HUES6 (cell line): ENCODE measurements around the gene TSFM.
"Not testable (repeated sequence)": the region's sequence is repeated elsewhere in the genome, so short reads cannot be mapped to it uniquely, and the experiment has no call there.

Experiments
- H3K27ac ChIP-seq: 2 replicates; pipeline ENCODE4 v1.7.0; 2013; ENCODE audit warnings: low read depth, mild to moderate bottlenecking, low read length, inconsistent platforms
- H3K27me3 ChIP-seq: 2 replicates; pipeline ENCODE4 v1.6.1; 2013; ENCODE audit warnings: low read length; ENCODE audit not compliant: control insufficient read depth, insufficient read depth
- H3K36me3 ChIP-seq: 2 replicates; pipeline ENCODE4 v1.6.1; 2013; ENCODE audit warnings: low read length; ENCODE audit not compliant: control insufficient read depth, insufficient read depth
- H3K4me1 ChIP-seq: 2 replicates; pipeline ENCODE4 v1.6.1; 2013; ENCODE audit warnings: low read length; ENCODE audit not compliant: control insufficient read depth, insufficient read depth
- H3K4me3 ChIP-seq: 2 replicates; pipeline ENCODE4 v1.5.1; 2013; ENCODE audit warnings: low read depth, low read length
- H3K9ac ChIP-seq: one replicate; pipeline ENCODE4 v1.6.1; 2013; ENCODE audit warnings: mild to moderate bottlenecking, low read length
- H3K9me3 ChIP-seq: 2 replicates; pipeline ENCODE4 v1.6.1; 2013; ENCODE audit warnings: low read depth, low read length; ENCODE audit not compliant: control insufficient read depth, insufficient read depth

TSFM gene

GRCh38 chr12:57817990-57818331 is 35.4 kb downstream of the TSFM start:
- not testable (repeated sequence) for H3K9me3 ChIP-seq, H3K9ac ChIP-seq, H3K27ac ChIP-seq, H3K27me3 ChIP-seq, H3K4me1 ChIP-seq, H3K4me3 ChIP-seq
- peaks cover 24% of the 10 kb centered on the region for H3K36me3 ChIP-seq

- not testable (repeated sequence) for H3K9ac ChIP-seq, H3K4me3 ChIP-seq, H3K4me1 ChIP-seq, H3K9me3 ChIP-seq, H3K27ac ChIP-seq, H3K27me3 ChIP-seq
- peaks cover 46% of the 10 kb centered on the region for H3K36me3 ChIP-seq
Observed at GRCh38 chr12:57820119-57820518, 37.5 kb downstream of the TSFM start.

- not testable (repeated sequence) for H3K9me3 ChIP-seq, H3K27me3 ChIP-seq, H3K27ac ChIP-seq, H3K4me1 ChIP-seq, H3K9ac ChIP-seq, H3K4me3 ChIP-seq
- H3K36me3 ChIP-seq = peaks cover 55% of the 10 kb centered on the region
Observed at GRCh38 chr12:57821015-57821414, 38.4 kb downstream of the TSFM start.

GRCh38 chr12:57821474-57822214 is 39.1 kb downstream of the TSFM start:
- H3K4me3 ChIP-seq = no peak overlapping the region
- no peaks in the 10 kb centered on the region for H3K27me3 ChIP-seq
- no peak overlapping the region for H3K9ac ChIP-seq
- no peaks in the 10 kb centered on the region for H3K9me3 ChIP-seq
- H3K36me3 ChIP-seq = peaks cover 61% of the 10 kb centered on the region
- no peak overlapping the region for H3K27ac ChIP-seq
- no peaks in the 10 kb centered on the region; the same call in 1 of the 2 replicates for H3K4me1 ChIP-seq

- Histone ChIP-seq H3K4me3 (no peak overlapping the region), H3K36me3 (peaks cover 70% of the 10 kb centered on the region), H3K27me3 (no peaks in the 10 kb centered on the region), H3K4me1 (no peaks in the 10 kb centered on the region; the same call in 1 of the 2 replicates), H3K9ac (no peak overlapping the region), H3K9me3 (no peaks in the 10 kb centered on the region), H3K27ac (no peak overlapping the region)
Observed at GRCh38 chr12:57822392-57823130, 40.0 kb downstream of the TSFM start.

- H3K27me3 ChIP-seq = no peaks in the 10 kb centered on the region
- no peak overlapping the region for H3K9ac ChIP-seq
- no peaks in the 10 kb centered on the region; the same call in 1 of the 2 replicates for H3K4me1 ChIP-seq
- H3K36me3 ChIP-seq = peaks cover 77% of the 10 kb centered on the region
- no peaks in the 10 kb centered on the region for H3K9me3 ChIP-seq
- no peak overlapping the region for H3K4me3 ChIP-seq
- no peak overlapping the region for H3K27ac ChIP-seq
Observed at GRCh38 chr12:57823131-57823907, 40.7 kb downstream of the TSFM start.

GRCh38 chr12:57823908-57824640 is 41.5 kb downstream of the TSFM start:
- Histone ChIP-seq H3K9ac (no peak overlapping the region), H3K4me3 (no peak overlapping the region), H3K27me3 (no peaks in the 10 kb centered on the region), H3K27ac (no peak overlapping the region), H3K36me3 (peaks cover 85% of the 10 kb centered on the region), H3K4me1 (no peaks in the 10 kb centered on the region), H3K9me3 (no peaks in the 10 kb centered on the region)

GRCh38 chr12:57825451-57825850 is 42.9 kb downstream of the TSFM start:
- H3K36me3 ChIP-seq = peaks cover 88% of the 10 kb centered on the region
- no peak overlapping the region for H3K4me3 ChIP-seq

GRCh38 chr12:57826400-57826799 is 43.8 kb downstream of the TSFM start:
- Histone ChIP-seq H3K4me1 (no peaks in the 10 kb centered on the region), H3K9me3 (no peaks in the 10 kb centered on the region), H3K27me3 (no peaks in the 10 kb centered on the region), H3K27ac (no peak overlapping the region), H3K4me3 (no peak overlapping the region), H3K36me3 (peaks cover 83% of the 10 kb centered on the region), H3K9ac (no peak overlapping the region)

More at GRCh38 chr12:57825451-57825850, 42.9 kb downstream of the TSFM start:
- Histone ChIP-seq H3K9me3 (no peaks in the 10 kb centered on the region), H3K9ac (no peak overlapping the region), H3K4me1 (no peaks in the 10 kb centered on the region), H3K27me3 (no peaks in the 10 kb centered on the region), H3K27ac (no peak overlapping the region)

GRCh38 chr12:57826966-57827365 is 44.4 kb downstream of the TSFM start:
- Histone ChIP-seq H3K4me1 (peaks cover 5% of the 10 kb centered on the region), H3K4me3 (no peak overlapping the region), H3K9ac (no peak overlapping the region), H3K27me3 (no peaks in the 10 kb centered on the region), H3K36me3 (peaks cover 78% of the 10 kb centered on the region), H3K27ac (no peak overlapping the region), H3K9me3 (no peaks in the 10 kb centered on the region)
